ENCODE data around the gene PROX1. TPM values are rescaled to one million over a fixed set of nuclear protein-coding genes. Genes with fewer than 3 reads are reported as not detected.

The PROX1 gene
- total and polyA plus RNA-seq, 2 donors (not counting 1 experiment from before 2014, with no cell fraction given) = 0.24 to 3.8 TPM

GRCh38 chr1:213947200-213947801, 40.5 kb upstream of the PROX1 start:
- Histone ChIP-seq H3K36me3 (replicated peaks in 1 of 2; ENCODE audit: control extremely low read depth in 1 of 2, control insufficient read depth in 1 of 2, extremely low read depth in 1 of 2, insufficient read depth in 2 of 2, low read length in 1 of 2) (no peaks in the 10 kb centered on the region), H4K20me1 (ENCODE audit: control insufficient read depth, insufficient read depth, low read length, poor library complexity, severe bottlenecking) (no peaks in the 10 kb centered on the region), H3K4me3 (ENCODE audit: control extremely low read depth in 1 of 5, extremely low read depth in 1 of 5, insufficient read depth in 1 of 5, low read depth in 2 of 5, low read length in 4 of 5) (no peak overlapping the region), H3K79me2 (ENCODE audit: control insufficient read depth, insufficient read depth, low read length) (no peaks in the 10 kb centered on the region), H3K27ac (ENCODE audit: low read length in 2 of 2) (no peak overlapping the region), H3K9me3 (ENCODE audit: control extremely low read depth in 1 of 3, control insufficient read depth in 2 of 3, insufficient read depth in 1 of 3, low read length in 2 of 3) (no peaks in the 10 kb centered on the region), H3K9ac (ENCODE audit: low read length) (no peak overlapping the region), H3K4me1 (ENCODE audit: control insufficient read depth in 2 of 2, insufficient read depth in 2 of 2, low read length in 2 of 2) (no peaks in the 10 kb centered on the region), H3K27me3 (replicated peaks in 1 of 4; ENCODE audit: control extremely low read depth in 1 of 4, control insufficient read depth in 3 of 4, insufficient read depth in 4 of 4, low read length in 3 of 4) (peaks cover 0 to 4% (median 0%) of the 10 kb centered on the region in 4 experiments), H3K4me2 (replicated peaks; ENCODE audit: low read depth, low read length, poor library complexity, severe bottlenecking) (no peak overlapping the region), H2AFZ (ENCODE audit: insufficient read depth, low read depth, low read length, poor library complexity, severe bottlenecking) (no peak overlapping the region)
- Mint-ChIP-seq H3K4me1 (no peaks in the 10 kb centered on the region), H3K27me3 (peaks cover 24% of the 10 kb centered on the region), H3K9me3 (ENCODE audit: insufficient read depth) (no peaks in the 10 kb centered on the region), H3K4me3 (no peak overlapping the region), H3K27ac (no peak overlapping the region)
- CTCF ChIA-PET = no interaction called here
- ATAC-seq (ENCODE audit: low read depth) (no peak), DNase-seq (no peak)
- POLR2A ChIA-PET = no interaction called here
- intact Hi-C loops (cut with micrococcal nuclease) = no loop called here
- WGBS (ENCODE audit: insufficient coverage) = 85% methylated on average over 3 of the region's 6 CpGs
- no peak for TF ChIP-seq EZH2 (IDR thresholded peaks at IDR 0.05; ENCODE audit: borderline replicate concordance, insufficient read depth, low read depth, low read length, poor library complexity, severe bottlenecking)
- TF ChIP-seq, protein P1, sequence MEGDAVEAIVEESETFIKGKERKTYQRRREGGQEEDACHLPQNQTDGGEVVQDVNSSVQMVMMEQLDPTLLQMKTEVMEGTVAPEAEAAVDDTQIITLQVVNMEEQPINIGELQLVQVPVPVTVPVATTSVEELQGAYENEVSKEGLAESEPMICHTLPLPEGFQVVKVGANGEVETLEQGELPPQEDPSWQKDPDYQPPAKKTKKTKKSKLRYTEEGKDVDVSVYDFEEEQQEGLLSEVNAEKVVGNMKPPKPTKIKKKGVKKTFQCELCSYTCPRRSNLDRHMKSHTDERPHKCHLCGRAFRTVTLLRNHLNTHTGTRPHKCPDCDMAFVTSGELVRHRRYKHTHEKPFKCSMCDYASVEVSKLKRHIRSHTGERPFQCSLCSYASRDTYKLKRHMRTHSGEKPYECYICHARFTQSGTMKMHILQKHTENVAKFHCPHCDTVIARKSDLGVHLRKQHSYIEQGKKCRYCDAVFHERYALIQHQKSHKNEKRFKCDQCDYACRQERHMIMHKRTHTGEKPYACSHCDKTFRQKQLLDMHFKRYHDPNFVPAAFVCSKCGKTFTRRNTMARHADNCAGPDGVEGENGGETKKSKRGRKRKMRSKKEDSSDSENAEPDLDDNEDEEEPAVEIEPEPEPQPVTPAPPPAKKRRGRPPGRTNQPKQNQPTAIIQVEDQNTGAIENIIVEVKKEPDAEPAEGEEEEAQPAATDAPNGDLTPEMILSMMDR (IDR thresholded peaks at IDR 0.05) = no peak

DNA sequence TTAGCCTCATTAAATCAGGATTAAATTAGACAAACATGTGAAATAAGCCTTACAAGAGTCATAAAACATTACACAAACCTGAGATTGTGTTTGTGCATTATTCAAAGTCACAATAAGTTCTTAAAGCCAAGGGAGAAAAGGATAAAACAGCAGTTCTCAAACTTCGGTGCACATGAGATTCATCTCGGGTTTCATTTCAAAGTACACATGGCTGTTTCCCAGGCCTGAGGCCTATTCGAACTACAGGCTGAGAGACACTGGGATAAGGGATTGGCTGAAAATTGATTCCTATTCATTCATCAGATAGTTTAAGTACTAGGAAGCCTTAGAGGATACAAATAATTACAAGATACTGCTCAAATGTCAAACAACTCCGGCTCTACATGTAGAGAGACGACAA, 35.9 kb upstream of the PROX1 start:
- CTCF ChIA-PET = no interaction called here
- no peaks in the 10 kb centered on the region for H4K20me1 ChIP-seq (ENCODE audit: control insufficient read depth, insufficient read depth, low read length, poor library complexity, severe bottlenecking)
- no peaks in the 10 kb centered on the region for H3K36me3 ChIP-seq (replicated peaks in 1 of 2; ENCODE audit: control extremely low read depth in 1 of 2, control insufficient read depth in 1 of 2, extremely low read depth in 1 of 2, insufficient read depth in 2 of 2, low read length in 1 of 2)
- no peaks in the 10 kb centered on the region for H3K9me3 ChIP-seq (ENCODE audit: control extremely low read depth in 1 of 3, control insufficient read depth in 2 of 3, insufficient read depth in 1 of 3, low read length in 2 of 3)
- no peak overlapping the region for H3K4me2 ChIP-seq (replicated peaks; ENCODE audit: low read depth, low read length, poor library complexity, severe bottlenecking)
- H3K4me3 Mint-ChIP-seq = no peak overlapping the region
- no peak overlapping the region for H3K9ac ChIP-seq (ENCODE audit: low read length)
- intact Hi-C loops (cut with micrococcal nuclease) = no loop called here
- no peak for DNase-seq
- no peak for ATAC-seq (ENCODE audit: low read depth)
- no peaks in the 10 kb centered on the region for H3K4me1 Mint-ChIP-seq
- no peaks in the 10 kb centered on the region for H3K4me1 ChIP-seq (ENCODE audit: control insufficient read depth in 2 of 2, insufficient read depth in 2 of 2, low read length in 2 of 2)
- POLR2A ChIA-PET = no interaction called here
- no peaks in the 10 kb centered on the region for H3K9me3 Mint-ChIP-seq (ENCODE audit: insufficient read depth)
- H3K27ac Mint-ChIP-seq = no peak overlapping the region
- no peak for TF ChIP-seq EZH2 (IDR thresholded peaks at IDR 0.05; ENCODE audit: borderline replicate concordance, insufficient read depth, low read depth, low read length, poor library complexity, severe bottlenecking)
- TF ChIP-seq, protein P1 (IDR thresholded peaks at IDR 0.05) = no peak
- 94% methylated on average over 2 of the region's 5 CpGs for WGBS (ENCODE audit: insufficient coverage)
- no peak overlapping the region for H3K27ac ChIP-seq (ENCODE audit: low read length in 2 of 2)
- no peak overlapping the region for H2AFZ ChIP-seq (ENCODE audit: insufficient read depth, low read depth, low read length, poor library complexity, severe bottlenecking)
- no peaks in the 10 kb centered on the region for H3K79me2 ChIP-seq (ENCODE audit: control insufficient read depth, insufficient read depth, low read length)
- no peak overlapping the region for H3K4me3 ChIP-seq (ENCODE audit: control extremely low read depth in 1 of 5, extremely low read depth in 1 of 5, insufficient read depth in 1 of 5, low read depth in 2 of 5, low read length in 4 of 5)
- peaks cover 0 to 4% (median 0%) of the 10 kb centered on the region in 4 experiments for H3K27me3 ChIP-seq (replicated peaks in 1 of 4; ENCODE audit: control extremely low read depth in 1 of 4, control insufficient read depth in 3 of 4, insufficient read depth in 4 of 4, low read length in 3 of 4)
- peaks cover 22% of the 10 kb centered on the region for H3K27me3 Mint-ChIP-seq

Measured in B cell (primary cell).